Activated gamma-delta T cell treated with anti-CD3 and anti-CD28 coated beads, Interleukin-2, amount 50 U/mL, for 16 hours (primary cell): Measurements from ENCODE around the gene SAMD8.

Experiments
- DNase-seq: peaks from one replicate; pipeline ENCODE4 v3.0.0-alpha.2; 2020; ENCODE audit warnings: low read depth

Gene SAMD8

DNA sequence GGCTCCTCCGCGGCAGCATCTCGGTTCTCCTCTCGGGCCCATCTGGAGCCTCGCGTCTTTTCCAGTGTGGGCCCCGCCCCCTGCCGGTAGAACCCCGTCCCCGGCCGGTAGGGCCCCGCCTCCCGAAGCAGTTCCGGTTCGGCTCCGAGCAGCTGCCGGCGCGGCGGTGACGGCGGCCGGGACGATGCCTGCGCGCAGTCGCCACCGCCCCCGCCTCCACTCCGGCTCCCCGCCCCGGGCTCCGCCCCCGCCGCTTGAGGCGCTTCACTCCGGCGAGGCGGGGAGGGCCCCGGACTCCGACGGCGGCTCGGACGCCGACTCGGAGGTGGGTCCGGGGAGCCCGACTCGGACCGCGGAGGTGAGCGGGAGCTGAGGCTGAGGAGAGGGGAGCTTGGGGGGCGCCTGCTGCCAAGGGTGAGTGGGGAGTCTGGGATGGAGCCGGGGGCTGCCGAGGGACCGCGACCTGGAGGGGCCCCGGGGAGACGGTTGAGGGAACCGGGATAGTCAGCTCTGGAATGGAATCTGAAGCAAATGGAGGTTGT, at the start of gene SAMD8:
Gene SAMD8 (plus strand): TSS at position 292 of the 542 bp plus-strand sequence. CDS start 38,873 bp downstream, outside the sequence.
- peak; percentile 93 for DNase-seq

GRCh38 chr10:75061709-75062505, 49.5 kb upstream of the SAMD8 start:
- DNase-seq, result no peak

GRCh38 chr10:75062506-75063299, 48.8 kb upstream of the SAMD8 start:
- DNase-seq, result no peak

DNA sequence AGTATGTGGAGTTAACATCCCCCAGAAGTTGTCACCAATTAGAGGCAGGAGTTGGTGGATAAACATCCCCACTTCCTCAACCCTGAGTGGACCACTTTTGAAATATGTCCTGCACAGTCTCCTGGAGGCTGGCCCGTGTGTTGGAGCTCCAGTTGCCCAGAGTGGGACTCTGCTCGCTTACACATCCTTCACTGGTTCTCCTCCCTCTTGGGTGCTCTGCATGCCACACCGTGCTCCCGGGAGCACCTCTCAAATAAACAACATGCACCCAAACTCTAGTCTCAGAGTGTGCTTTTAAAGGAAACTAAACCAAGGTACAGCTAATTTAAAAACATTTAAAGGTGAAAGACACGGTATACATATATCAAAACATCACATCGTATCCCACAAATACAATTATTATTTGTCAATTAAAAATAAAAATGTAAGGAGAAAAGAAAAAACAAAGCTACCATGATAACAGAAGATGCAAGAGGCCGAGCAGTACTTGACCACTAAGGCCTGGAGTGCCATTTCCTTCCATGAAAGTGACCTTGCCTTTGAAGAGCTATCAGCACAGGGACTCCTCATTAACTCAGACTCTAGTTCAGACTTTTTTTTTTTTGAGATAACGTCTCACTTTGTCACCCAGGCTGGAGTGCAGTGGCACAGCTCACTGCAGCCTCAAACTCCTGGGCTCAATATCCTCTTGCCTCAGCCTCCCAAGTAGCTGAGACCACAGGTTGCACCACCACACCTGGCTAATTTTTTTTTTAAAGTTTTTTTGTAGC, 47.8 kb upstream of the SAMD8 start:
- DNase-seq, result no peak

GRCh38 chr10:75065076-75065475, 46.4 kb upstream of the SAMD8 start:
- DNase-seq, result no peak

DNA sequence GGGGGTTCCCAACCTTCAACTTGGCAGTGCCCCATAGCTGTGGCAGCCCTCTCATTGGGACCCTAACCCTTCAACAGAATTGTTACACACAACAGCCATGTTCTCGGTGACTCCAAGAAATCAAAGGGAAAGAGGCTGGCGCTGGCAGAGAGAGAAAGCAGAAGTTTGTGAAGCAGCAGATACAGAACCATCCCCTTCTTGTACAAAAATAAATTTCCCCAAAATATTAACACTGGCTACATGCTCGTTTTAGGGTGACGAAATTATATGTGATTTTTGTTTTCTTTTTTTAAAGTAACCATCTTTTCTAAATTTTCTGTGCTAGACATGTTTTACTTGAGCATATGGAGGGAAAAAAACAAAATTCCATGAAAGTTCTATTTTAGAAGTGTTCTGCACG, 45.2 kb upstream of the SAMD8 start:
- no peak for DNase-seq

DNA sequence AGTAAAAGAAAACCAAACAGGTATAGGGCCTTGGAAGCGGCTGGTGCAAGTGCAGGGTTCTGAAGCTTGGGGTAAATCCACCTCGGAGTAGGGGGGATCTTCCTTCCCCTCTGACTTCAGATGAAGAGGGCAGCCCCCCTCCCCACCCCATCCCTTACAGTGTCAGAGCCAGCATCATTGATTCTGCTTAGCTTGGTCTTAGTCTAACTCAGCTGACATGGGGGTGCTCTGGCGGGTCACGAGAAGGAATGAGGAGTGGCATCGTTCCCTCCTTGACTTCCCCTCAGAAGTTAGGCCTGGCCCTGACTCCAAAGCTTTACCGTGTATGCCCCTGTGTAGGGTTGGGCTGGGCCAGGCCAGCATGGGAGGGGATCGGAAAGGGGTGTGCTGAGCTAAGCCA, 44.2 kb upstream of the SAMD8 start:
- DNase-seq, result no peak

DNA sequence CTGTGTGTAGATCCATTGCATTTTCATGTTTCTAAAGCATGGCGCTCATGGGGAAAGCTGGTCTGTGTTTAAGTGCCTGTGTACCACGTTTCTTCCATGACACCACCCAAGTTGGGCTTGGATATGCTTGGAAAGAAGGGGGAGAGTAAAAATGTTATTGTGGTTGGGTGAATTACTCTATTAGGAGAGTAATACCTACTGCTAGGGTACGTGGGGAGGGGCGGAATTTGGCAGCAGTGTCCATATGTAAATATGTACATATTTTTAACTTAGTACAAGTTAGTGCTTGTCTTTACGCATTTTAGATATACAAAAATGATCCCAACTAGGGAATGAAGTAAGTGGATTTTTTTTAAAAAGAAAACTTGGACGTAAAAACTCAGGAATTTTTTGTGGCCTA, 42.9 kb upstream of the SAMD8 start:
- no peak for DNase-seq

DNA sequence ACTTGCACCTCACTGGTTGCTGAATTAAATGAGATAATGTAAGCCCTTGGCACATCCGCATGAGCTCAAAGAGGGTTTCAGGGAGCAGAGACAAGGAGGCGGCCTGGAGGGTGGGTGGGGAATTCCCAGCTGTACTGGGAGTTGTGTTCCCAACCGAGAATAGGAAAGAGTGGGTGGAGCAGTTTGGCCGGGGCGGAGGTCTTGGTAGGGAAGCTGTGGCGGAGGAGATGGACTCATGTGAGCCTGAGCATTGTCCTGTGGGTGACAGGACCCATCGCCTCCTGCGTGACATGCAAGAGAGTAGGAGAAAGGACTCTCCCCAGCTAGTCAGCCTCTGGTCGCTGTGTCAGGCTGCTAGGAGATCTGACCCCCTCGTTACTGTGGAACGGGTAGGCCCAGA, 41.0 kb upstream of the SAMD8 start:
- no peak for DNase-seq

DNA sequence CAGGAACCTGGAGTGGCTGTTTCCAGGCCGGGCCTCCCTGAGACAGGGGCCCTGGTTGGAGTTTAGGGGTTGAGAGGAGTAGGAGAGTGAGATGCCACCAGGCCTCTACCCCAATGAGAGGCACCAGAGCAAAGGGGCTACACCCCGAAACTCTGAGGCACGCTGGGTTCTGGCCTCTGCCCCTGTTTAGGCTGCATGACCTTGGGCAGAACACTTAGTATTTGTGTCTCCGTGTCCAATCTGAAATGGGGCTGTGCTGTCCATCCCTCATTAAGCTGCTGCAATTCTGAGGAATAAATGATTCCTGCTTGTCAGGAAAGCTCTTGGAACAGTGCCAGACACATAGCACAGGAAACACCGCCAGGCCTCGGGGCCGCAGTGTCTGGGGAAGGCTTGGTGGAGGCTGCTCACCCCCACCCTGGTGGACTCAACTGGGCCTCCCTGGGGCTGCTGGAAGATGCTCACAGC, 40.5 kb upstream of the SAMD8 start:
- no peak for DNase-seq

GRCh38 chr10:75071756-75072155, 39.7 kb upstream of the SAMD8 start:
- no peak for DNase-seq

- DNase-seq, result no peak
Observed at GRCh38 chr10:75072727-75073126, 38.7 kb upstream of the SAMD8 start.

DNA sequence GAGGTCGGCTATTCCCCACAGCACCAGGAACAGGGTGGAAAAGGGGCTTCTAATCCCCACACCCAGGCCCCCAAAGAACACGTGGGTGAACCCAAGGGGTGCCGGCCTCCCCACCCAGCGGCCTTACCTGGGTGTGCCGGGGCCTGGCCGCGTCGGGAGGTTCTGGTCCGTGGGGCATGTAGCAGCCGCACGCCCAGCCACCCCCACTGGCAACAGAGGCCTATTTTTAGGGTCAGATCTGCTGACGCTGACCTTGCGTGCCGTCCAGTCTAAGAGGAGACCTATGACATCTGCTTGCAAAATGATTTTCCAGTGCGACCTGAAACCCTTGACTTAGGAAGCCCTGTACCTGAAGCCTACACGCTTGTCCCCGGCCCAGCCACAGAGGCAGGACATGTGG, 38.0 kb upstream of the SAMD8 start:
- DNase-seq, result no peak

GRCh38 chr10:75074711-75075445, 36.6 kb upstream of the SAMD8 start:
- no peak for DNase-seq

GRCh38 chr10:75076348-75076747, 35.1 kb upstream of the SAMD8 start:
- DNase-seq, result no peak

GRCh38 chr10:75079436-75080083, 31.9 kb upstream of the SAMD8 start:
- no peak for DNase-seq

- DNase-seq, result no peak
Observed at GRCh38 chr10:75080554-75080953, 30.9 kb upstream of the SAMD8 start.

DNA sequence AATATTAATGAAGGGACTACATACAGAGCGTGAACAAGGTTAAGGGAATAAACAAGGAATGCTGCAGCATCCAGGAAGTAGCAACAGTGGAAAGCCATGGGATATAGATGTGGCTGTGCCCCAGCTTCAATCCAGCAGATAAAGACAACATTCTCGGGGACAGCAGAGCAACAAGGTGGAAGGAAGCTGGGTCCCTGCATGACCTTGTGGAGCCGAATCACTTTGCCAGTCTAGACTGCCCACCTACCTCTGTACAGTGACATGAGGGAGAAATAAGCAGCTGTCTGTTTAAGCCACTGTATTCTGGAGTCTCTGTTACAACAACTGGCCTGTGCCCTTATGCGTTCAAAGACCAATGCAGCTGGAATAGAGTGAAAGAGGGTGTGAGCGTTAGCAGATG, 30.1 kb upstream of the SAMD8 start:
- DNase-seq, result no peak

DNA sequence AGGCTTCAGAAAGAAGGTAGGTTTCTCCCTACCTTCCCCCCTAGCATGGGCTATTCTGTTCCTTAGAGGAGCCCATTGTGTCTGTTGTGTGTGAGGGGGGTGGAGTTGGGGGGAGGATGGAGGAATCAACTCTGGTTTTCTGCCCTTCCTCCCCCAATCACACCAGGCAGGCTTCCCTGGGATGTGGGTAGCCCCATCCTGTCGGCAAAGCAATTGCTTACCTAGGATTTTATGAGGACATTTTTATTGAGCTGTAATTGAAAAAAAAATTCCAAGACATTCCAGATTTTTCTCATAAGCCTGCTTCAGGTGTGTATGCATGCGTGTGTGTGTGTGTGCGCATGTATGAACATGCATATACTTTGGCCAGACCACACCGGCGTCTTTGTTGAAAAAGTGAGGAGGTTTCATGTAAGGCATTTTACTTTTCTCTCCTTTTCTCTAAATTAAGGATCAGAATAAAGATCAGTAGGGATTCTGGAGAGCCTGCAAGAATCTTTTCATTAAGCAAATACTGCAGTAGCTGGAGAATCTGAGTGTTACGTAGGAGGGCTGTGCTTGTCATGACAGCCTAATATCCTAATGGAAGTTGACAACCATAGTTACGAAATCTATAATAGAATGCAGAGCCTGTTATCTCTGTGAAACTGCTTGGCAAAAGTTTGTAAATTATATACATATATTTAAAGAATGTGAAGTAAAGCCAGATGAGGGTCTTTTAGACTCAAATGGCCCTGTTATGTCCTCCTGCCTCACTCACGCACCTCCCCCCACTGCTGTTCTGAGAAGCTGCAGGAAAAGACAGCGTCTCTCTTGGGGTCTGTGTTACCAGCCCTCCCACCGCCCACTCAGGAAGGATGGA, 27.3 kb upstream of the SAMD8 start:
- DNase-seq, result no peak

DNA sequence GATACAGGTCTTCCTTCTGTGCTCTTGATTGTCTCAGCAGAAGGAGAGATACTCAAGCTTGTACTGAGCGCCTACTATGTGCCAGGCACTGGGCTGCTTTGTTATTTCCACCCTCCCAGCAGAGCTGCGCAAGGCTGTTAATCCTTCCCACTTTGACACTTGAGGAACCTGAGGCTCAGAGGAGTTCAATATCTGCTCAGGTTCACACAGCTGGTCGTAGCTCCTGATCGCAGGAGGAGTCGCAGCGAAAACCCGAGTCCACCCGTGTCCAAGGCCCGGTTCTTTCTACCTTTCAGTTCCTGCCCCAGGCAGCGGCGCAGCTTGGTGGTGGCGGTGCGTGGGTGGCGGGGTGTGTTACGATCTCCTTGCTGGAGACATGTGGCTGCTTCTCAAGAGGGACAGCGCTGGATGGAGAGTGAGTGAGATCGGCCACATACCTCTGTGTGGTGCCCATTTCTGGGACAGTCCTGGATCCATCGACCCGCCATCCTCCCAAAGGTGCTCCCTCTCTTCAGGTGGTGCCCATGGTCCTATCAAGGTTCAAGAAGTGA, 26.5 kb upstream of the SAMD8 start:
- no peak for DNase-seq
